ENCODE results near the gene SRGAP3.

Gene SRGAP3

GRCh38 chr3:9199775-9200174 lies 49.7 kb downstream of the SRGAP3 start:
- no peak for TF ChIP-seq EGR1 (IDR thresholded peaks at IDR 0.05)
- no peak for TF ChIP-seq YY1 (IDR thresholded peaks at IDR 0.05; ENCODE audit: low read depth)
- no peak for TF ChIP-seq TCF12 (IDR thresholded peaks at IDR 0.05; ENCODE audit: low read depth)
- no peak for TF ChIP-seq CEBPB (IDR thresholded peaks at IDR 0.05)
- no peak for TF ChIP-seq TEAD4 (IDR thresholded peaks at IDR 0.05)
- TF ChIP-seq RAD21 (IDR thresholded peaks at IDR 0.05; ENCODE audit: low read depth): no peak
- TF ChIP-seq CREB1 (IDR thresholded peaks at IDR 0.05; ENCODE audit: low read depth): no peak
- TF ChIP-seq NFIC (IDR thresholded peaks at IDR 0.05): no peak
- TF ChIP-seq EP300 (IDR thresholded peaks at IDR 0.05; ENCODE audit: borderline replicate concordance): no peak
- no peak for TF ChIP-seq TAF1 (IDR thresholded peaks at IDR 0.05; ENCODE audit: low read depth)

GRCh38 chr3:9198899-9199335 lies 50.5 kb downstream of the SRGAP3 start:
- TF ChIP-seq YY1 (IDR thresholded peaks at IDR 0.05; ENCODE audit: low read depth) (no peak), REST (IDR thresholded peaks at IDR 0.05; ENCODE audit: low read depth) (no peak), ZBTB7A (IDR thresholded peaks at IDR 0.05; ENCODE audit: low read depth) (no peak), EP300 (IDR thresholded peaks at IDR 0.05; ENCODE audit: borderline replicate concordance) (no peak), TCF12 (IDR thresholded peaks at IDR 0.05; ENCODE audit: low read depth) (no peak), EGR1 (IDR thresholded peaks at IDR 0.05) (no peak), TEAD4 (IDR thresholded peaks at IDR 0.05) (no peak), CREB1 (IDR thresholded peaks at IDR 0.05; ENCODE audit: low read depth) (no peak), FOXM1 (IDR thresholded peaks at IDR 0.05; ENCODE audit: borderline replicate concordance, low read depth) (no peak), USF1 (IDR thresholded peaks at IDR 0.05) (no peak), RAD21 (IDR thresholded peaks at IDR 0.05; ENCODE audit: low read depth) (no peak), NFIC (IDR thresholded peaks at IDR 0.05) (no peak)

- no peak for TF ChIP-seq USF1 (IDR thresholded peaks at IDR 0.05)
- TF ChIP-seq EGR1 (IDR thresholded peaks at IDR 0.05): no peak
- no peak for TF ChIP-seq MAX (IDR thresholded peaks at IDR 0.05)
- no peak for TF ChIP-seq FOXM1 (IDR thresholded peaks at IDR 0.05; ENCODE audit: borderline replicate concordance, low read depth)
- no peak for TF ChIP-seq TEAD4 (IDR thresholded peaks at IDR 0.05)
- TF ChIP-seq TCF12 (IDR thresholded peaks at IDR 0.05; ENCODE audit: low read depth): no peak
- no peak for TF ChIP-seq ZBTB7A (IDR thresholded peaks at IDR 0.05; ENCODE audit: low read depth)
- no peak for TF ChIP-seq REST (IDR thresholded peaks at IDR 0.05; ENCODE audit: low read depth)
- no peak for TF ChIP-seq CREB1 (IDR thresholded peaks at IDR 0.05; ENCODE audit: low read depth)
- TF ChIP-seq TAF1 (IDR thresholded peaks at IDR 0.05; ENCODE audit: low read depth): no peak
- no peak for TF ChIP-seq CEBPB (IDR thresholded peaks at IDR 0.05)
- TF ChIP-seq RAD21 (IDR thresholded peaks at IDR 0.05; ENCODE audit: low read depth): no peak
- TF ChIP-seq EP300 (IDR thresholded peaks at IDR 0.05; ENCODE audit: borderline replicate concordance): no peak
- no peak for TF ChIP-seq YY1 (IDR thresholded peaks at IDR 0.05; ENCODE audit: low read depth)
- TF ChIP-seq NFIC (IDR thresholded peaks at IDR 0.05): no peak
Observed at GRCh38 chr3:9198261-9198660, 51.2 kb downstream of the SRGAP3 start.

- TF ChIP-seq NFIC (IDR thresholded peaks at IDR 0.05) (no peak), EGR1 (IDR thresholded peaks at IDR 0.05) (no peak), CREB1 (IDR thresholded peaks at IDR 0.05; ENCODE audit: low read depth) (no peak), TEAD4 (IDR thresholded peaks at IDR 0.05) (no peak), CEBPB (IDR thresholded peaks at IDR 0.05) (no peak), REST (IDR thresholded peaks at IDR 0.05; ENCODE audit: low read depth) (no peak), RAD21 (IDR thresholded peaks at IDR 0.05; ENCODE audit: low read depth) (no peak), ZBTB7A (IDR thresholded peaks at IDR 0.05; ENCODE audit: low read depth) (no peak), USF1 (IDR thresholded peaks at IDR 0.05) (no peak), TCF12 (IDR thresholded peaks at IDR 0.05; ENCODE audit: low read depth) (no peak)
Observed at GRCh38 chr3:9196020-9196419, 53.4 kb downstream of the SRGAP3 start.
